CD4-positive, alpha-beta memory T cell (primary cell): ENCODE measurements around the gene BTNL9. TPM values are rescaled to one million over a fixed set of nuclear protein-coding genes. Genes with fewer than 3 reads are reported as not detected.

Experiments used
- CTCF ChIA-PET: fragments of 350-600 bp; sonication (Branson Sonifier 250); formaldehyde crosslinking; loops from one replicate; lab custom pipeline; 2021; ENCODE audit warnings: inconsistent platforms; ENCODE audit not compliant: partially characterized antibody; lab: Charles Lee
- POLR2A ChIA-PET: fragments of 350-600 bp; sonication (Branson Sonifier 250); formaldehyde crosslinking; loops from one replicate; lab custom pipeline; 2021; ENCODE audit not compliant: partially characterized antibody; lab: Charles Lee
- DNase-seq, 5 donors: peaks; one replicate each; pipeline versions ENCODE4 v3.0.0 to v3.0.0-alpha.2; 2020 to 2022; ENCODE audit warnings: mixed read lengths in 1 of 5
- H3K27ac ChIP-seq: one replicate; pipeline ENCODE4 v1.7.0; 2013; ENCODE audit warnings: low read depth, low read length
- H3K27me3 ChIP-seq: 2 replicates; pipeline ENCODE4 v1.7.0; 2013; ENCODE audit warnings: mild to moderate bottlenecking, low read length, moderate library complexity; ENCODE audit not compliant: insufficient read depth
- H3K36me3 ChIP-seq: 2 replicates; pipeline ENCODE4 v1.7.0; 2013; ENCODE audit warnings: mild to moderate bottlenecking, low read length, moderate library complexity; ENCODE audit not compliant: insufficient read depth
- H3K4me1 ChIP-seq: 2 replicates; pipeline ENCODE4 v1.7.0; 2013; ENCODE audit warnings: mild to moderate bottlenecking, low read length, moderate library complexity; ENCODE audit not compliant: insufficient read depth
- H3K4me3 ChIP-seq, 2 donors: one replicate each; pipeline ENCODE4 v1.7.0; 2013; ENCODE audit warnings: low read length in 2 of 2, mild to moderate bottlenecking in 1 of 2
- H3K9me3 ChIP-seq, 2 donors: one replicate each; pipeline ENCODE4 v1.7.0; 2013; ENCODE audit warnings: low read length in 2 of 2, control low read depth in 1 of 2; ENCODE audit not compliant: control insufficient read depth in 1 of 2
- H3K27ac Mint-ChIP-seq, 7 donors: one replicate each; pipeline ENCODE4 v1.8.0; 2020 to 2021; ENCODE audit warnings: mixed read lengths in 7 of 7, mild to moderate bottlenecking in 6 of 7, inconsistent platforms in 3 of 7, moderate library complexity in 3 of 7
- H3K27me3 Mint-ChIP-seq, 2 donors: one replicate each; pipeline ENCODE4 v1.8.0; 2020 to 2021; ENCODE audit warnings: mixed read lengths in 2 of 2
- H3K36me3 Mint-ChIP-seq, 2 donors: one replicate each; pipeline ENCODE4 v1.8.0; 2020 to 2021; ENCODE audit warnings: mixed read lengths in 2 of 2, inconsistent platforms in 1 of 2, mild to moderate bottlenecking in 1 of 2
- H3K4me1 Mint-ChIP-seq, 4 donors: one replicate each; pipeline ENCODE4 v1.8.0; 2020 to 2021; ENCODE audit warnings: mixed read lengths in 4 of 4, mild to moderate bottlenecking in 1 of 4
- H3K4me3 Mint-ChIP-seq, 8 donors: one replicate each; pipeline ENCODE4 v1.8.0; 2020 to 2021; ENCODE audit warnings: mixed read lengths in 8 of 8, mild to moderate bottlenecking in 7 of 8, moderate library complexity in 6 of 8, inconsistent platforms in 3 of 8
- H3K9me3 Mint-ChIP-seq, 8 donors: one replicate each; pipeline ENCODE4 v1.8.0; 2020 to 2021; ENCODE audit warnings: mixed read lengths in 8 of 8, mild to moderate bottlenecking in 5 of 8, inconsistent platforms in 3 of 8, moderate library complexity in 1 of 8
- intact Hi-C: fragments of 100-400 bp; cut with micrococcal nuclease; formaldehyde crosslinking; loops from one replicate; pipeline ENCODE4 v1.15.1; 2023
- polyA plus RNA-seq, 2 donors: library from polyadenylated mRNA; unstranded; fragments of 300-500 nt; fragmentation: Illumina TruSeq; gene quantifications; one replicate each; pipeline ENCODE4 v1.2.3, GENCODE V29; 2021
- total RNA-seq, 2 experiments: library from RNA; stranded (reverse); gene quantifications; one replicate each; pipeline ENCODE4 v1.2.3, GENCODE V29; 2021

BTNL9 gene
- total and polyA plus RNA-seq, 4 experiments from 2014 or later, result not detected

- Histone ChIP-seq H3K27me3 (peaks cover 10% of the 10 kb centered on the region), H3K4me3 (no peak overlapping the region), H3K27ac (no peak overlapping the region), H3K36me3 (no peaks in the 10 kb centered on the region), H3K9me3 (no peaks in the 10 kb centered on the region), H3K4me1 (peaks cover 7% of the 10 kb centered on the region)
- Mint-ChIP-seq H3K9me3 (peaks cover 0 to 4% (median 0%) of the 10 kb centered on the region in 8 donors), H3K36me3 (no peaks in the 10 kb centered on the region), H3K27me3 (peaks cover 39 to 58% of the 10 kb centered on the region in 2 donors), H3K4me3 (no peak overlapping the region), H3K4me1 (peaks cover 4 to 8% (median 6%) of the 10 kb centered on the region in 4 donors), H3K27ac (no peak overlapping the region)
- POLR2A ChIA-PET, result no interaction called here
- DNase-seq, result no peak
- CTCF ChIA-PET, result no interaction called here
- intact Hi-C loops, result no loop called here
These were observed 7.9 kb downstream of the BTNL9 start for GRCh38 chr5:181047921-181048320.

DNA sequence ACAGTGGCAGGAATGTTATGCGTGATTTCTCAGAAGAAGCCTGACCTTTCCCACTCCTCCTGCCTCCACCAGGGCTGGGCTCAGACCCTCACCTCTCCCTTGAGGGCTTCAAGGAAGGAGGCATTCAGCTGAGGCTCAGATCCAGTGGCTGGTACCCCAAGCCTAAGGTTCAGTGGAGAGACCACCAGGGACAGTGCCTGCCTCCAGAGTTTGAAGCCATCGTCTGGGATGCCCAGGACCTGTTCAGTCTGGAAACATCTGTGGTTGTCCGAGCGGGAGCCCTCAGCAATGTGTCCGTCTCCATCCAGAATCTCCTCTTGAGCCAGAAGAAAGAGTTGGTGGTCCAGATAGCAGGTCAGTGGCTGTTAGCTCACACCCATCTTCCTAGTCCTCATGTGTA, 9.9 kb downstream of the BTNL9 start:
- ChIA-PET POLR2A (no interaction called here), CTCF (no interaction called here)
- intact Hi-C loops, result no loop called here
- Mint-ChIP-seq H3K27me3 (peaks cover 48 to 57% of the 10 kb centered on the region in 2 donors), H3K27ac (no peak overlapping the region), H3K4me3 (no peak overlapping the region), H3K4me1 (peaks cover 9 to 22% (median 18%) of the 10 kb centered on the region in 4 donors), H3K9me3 (peaks cover 0 to 4% (median 0%) of the 10 kb centered on the region in 8 donors), H3K36me3 (no peaks in the 10 kb centered on the region)
- H3K4me3 ChIP-seq, result no peak overlapping the region
- H3K27me3 ChIP-seq, result peaks cover 27% of the 10 kb centered on the region
- DNase-seq, result no peak
- H3K36me3 ChIP-seq, result no peaks in the 10 kb centered on the region
- H3K4me1 ChIP-seq, result peaks cover 16% of the 10 kb centered on the region
- no peak overlapping the region for H3K27ac ChIP-seq
- no peaks in the 10 kb centered on the region for H3K9me3 ChIP-seq

GRCh38 chr5:181051841-181052671, 12.0 kb downstream of the BTNL9 start:
- Histone ChIP-seq H3K4me3 (no peak overlapping the region), H3K9me3 (no peaks in the 10 kb centered on the region), H3K27ac (no peak overlapping the region), H3K27me3 (peaks cover 27% of the 10 kb centered on the region), H3K36me3 (no peaks in the 10 kb centered on the region), H3K4me1 (peaks cover 16% of the 10 kb centered on the region)
- DNase-seq, result no peak
- Mint-ChIP-seq H3K36me3 (no peaks in the 10 kb centered on the region), H3K4me1 (peaks cover 9 to 22% (median 18%) of the 10 kb centered on the region in 4 donors), H3K9me3 (peaks cover 0 to 4% (median 0%) of the 10 kb centered on the region in 8 donors), H3K27ac (peak overlapping the region in 1 of 7 donors; percentile 0), H3K27me3 (peaks cover 66 to 71% of the 10 kb centered on the region in 2 donors), H3K4me3 (peak overlapping the region; percentile 61 to 90 (median 70))
- ChIA-PET CTCF (no interaction called here), POLR2A (no interaction called here)
- intact Hi-C loops, result no loop called here

DNA sequence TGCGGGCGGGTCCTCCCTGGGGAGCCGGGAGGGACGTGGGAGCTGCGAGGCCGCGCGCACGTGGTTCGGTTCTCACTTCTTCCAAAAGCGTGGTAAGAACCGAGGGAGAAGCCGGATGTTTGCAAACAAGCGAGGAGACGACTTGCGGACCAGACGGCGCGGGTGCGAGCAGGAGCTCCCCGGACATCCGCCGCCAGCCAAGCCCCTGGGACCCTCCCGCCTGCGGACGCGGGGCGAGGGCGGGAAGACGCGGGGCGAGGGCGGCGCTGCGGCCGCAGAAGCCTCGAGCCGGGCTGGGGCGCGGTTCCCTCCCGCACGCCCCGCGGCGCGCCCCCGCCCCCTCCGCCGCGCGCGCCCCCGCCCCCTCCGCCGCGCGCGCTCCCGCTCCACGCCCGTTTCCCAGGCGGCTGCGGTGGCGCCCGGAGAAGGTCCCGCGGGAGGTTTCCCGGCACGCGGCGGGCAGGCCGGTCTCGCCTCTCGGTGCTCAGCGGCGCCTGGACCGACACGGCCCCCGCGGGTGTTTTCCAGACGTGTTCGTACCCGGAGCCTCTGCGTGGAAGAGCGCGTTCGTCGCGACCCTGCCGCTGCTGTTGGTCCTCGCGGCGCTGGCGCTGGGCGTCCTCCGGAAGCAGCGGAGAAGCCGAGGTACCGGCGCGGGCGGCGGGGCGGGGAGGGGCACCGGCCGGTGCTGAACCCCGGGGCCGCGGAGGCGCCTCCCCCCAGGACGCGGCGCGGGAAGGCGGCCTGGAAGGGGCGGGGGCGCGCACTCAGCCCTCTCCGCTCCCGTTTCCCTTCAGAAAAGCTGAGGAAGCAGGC, 12.8 kb downstream of the BTNL9 start:
- H3K27me3 ChIP-seq, result peaks cover 25% of the 10 kb centered on the region
- H3K9me3 ChIP-seq, result no peaks in the 10 kb centered on the region
- H3K4me3 Mint-ChIP-seq, result peak overlapping the region; percentile 75 to 90 (median 77)
- H3K4me1 ChIP-seq, result peaks cover 16% of the 10 kb centered on the region
- ChIA-PET CTCF (no interaction called here), POLR2A (no interaction called here)
- peak overlapping the region in 1 of 2 donors; percentile 37 for H3K4me3 ChIP-seq
- peaks cover 0 to 2% (median 0%) of the 10 kb centered on the region in 8 donors for H3K9me3 Mint-ChIP-seq
- peak in 3 of 5 donors; percentile 10 to 25 (median 14) for DNase-seq
- no peaks in the 10 kb centered on the region for H3K36me3 Mint-ChIP-seq
- H3K36me3 ChIP-seq, result no peaks in the 10 kb centered on the region
- intact Hi-C loops, result no loop called here
- H3K27me3 Mint-ChIP-seq, result peaks cover 64 to 72% of the 10 kb centered on the region in 2 donors
- H3K27ac Mint-ChIP-seq, result peak overlapping the region in 1 of 7 donors; percentile 0
- H3K27ac ChIP-seq, result no peak overlapping the region
- H3K4me1 Mint-ChIP-seq, result peaks cover 9 to 22% (median 18%) of the 10 kb centered on the region in 4 donors

DNA sequence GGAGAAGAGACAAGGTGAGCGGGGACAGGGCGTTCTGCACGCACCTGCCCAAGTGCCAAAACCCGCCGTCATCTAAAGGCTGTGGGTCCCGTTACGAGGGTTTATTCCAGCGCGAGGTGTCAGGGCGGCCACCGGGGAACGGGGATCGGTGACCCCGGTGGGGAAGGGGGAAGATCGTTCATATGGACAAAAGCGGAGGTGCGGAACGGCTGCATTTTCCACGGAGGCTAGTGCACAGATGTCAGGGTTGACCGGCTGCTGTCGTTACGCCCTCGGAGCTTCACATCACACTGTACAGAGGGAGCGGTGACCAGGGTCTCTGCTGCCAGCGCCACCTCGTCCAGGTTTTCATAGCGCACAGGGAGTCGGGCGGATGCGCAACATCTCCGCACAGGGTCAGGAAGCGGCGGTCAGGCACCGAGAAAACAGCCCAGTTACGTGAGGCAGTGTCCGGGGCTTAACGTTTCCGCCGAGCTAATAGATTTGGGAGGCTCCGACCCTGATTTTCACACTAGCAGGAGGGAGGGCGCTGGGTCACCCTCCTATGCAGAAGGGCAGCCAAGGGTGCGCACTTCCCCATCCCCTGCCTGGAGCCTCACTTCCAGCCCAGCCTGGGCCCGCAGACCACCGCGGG, 13.5 kb downstream of the BTNL9 start:
- peaks cover 9 to 22% (median 18%) of the 10 kb centered on the region in 4 donors for H3K4me1 Mint-ChIP-seq

DNA sequence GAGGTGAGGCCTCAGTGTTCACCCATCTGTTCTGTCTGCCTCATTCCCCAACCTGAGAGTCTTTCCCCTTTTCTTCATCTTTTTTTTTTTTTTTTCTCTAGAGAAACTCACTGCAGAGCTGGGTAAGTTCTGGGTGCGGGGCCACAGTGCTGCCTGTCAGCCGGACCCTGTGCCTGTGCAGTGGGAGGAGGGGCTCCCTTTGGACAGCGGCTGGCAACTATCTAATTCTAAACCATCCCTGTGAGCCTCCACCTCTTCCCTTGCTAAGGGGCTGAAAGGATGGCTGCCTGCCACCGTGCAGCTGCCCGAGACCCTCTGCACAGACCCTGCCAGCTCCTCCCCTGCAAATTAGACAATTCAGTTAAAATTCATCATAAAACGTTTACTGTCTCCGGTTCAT, 14.1 kb downstream of the BTNL9 start:
- H3K9me3 Mint-ChIP-seq, result peaks cover 0 to 2% (median 0%) of the 10 kb centered on the region in 8 donors
- H3K9me3 ChIP-seq, result no peaks in the 10 kb centered on the region
- CTCF ChIA-PET, result no interaction called here
- H3K27ac Mint-ChIP-seq, result no peak overlapping the region
- H3K27me3 ChIP-seq, result peaks cover 33% of the 10 kb centered on the region
- no peaks in the 10 kb centered on the region for H3K36me3 ChIP-seq
- H3K4me3 ChIP-seq, result no peak overlapping the region
- peak overlapping the region; percentile 40 to 80 (median 75) for H3K4me3 Mint-ChIP-seq
- intact Hi-C loops, result no loop called here
- H3K27me3 Mint-ChIP-seq, result peaks cover 68 to 73% of the 10 kb centered on the region in 2 donors
- POLR2A ChIA-PET, result no interaction called here
- no peak overlapping the region for H3K27ac ChIP-seq
- H3K4me1 ChIP-seq, result peaks cover 16% of the 10 kb centered on the region
- peaks cover 9 to 22% (median 18%) of the 10 kb centered on the region in 4 donors for H3K4me1 Mint-ChIP-seq
- no peaks in the 10 kb centered on the region for H3K36me3 Mint-ChIP-seq
- DNase-seq, result no peak

More for the DNA sequence above, 13.5 kb downstream of the BTNL9 start:
- peak overlapping the region; percentile 75 to 84 (median 76) for H3K4me3 Mint-ChIP-seq
- ChIA-PET CTCF (no interaction called here), POLR2A (no interaction called here)
- Histone ChIP-seq H3K4me3 (peak overlapping the region in 1 of 2 donors; percentile 37), H3K27me3 (peaks cover 29% of the 10 kb centered on the region), H3K36me3 (no peaks in the 10 kb centered on the region), H3K9me3 (no peaks in the 10 kb centered on the region), H3K4me1 (peaks cover 16% of the 10 kb centered on the region), H3K27ac (no peak overlapping the region)
- H3K9me3 Mint-ChIP-seq, result peaks cover 0 to 2% (median 0%) of the 10 kb centered on the region in 8 donors
- no peak for DNase-seq
- H3K36me3 Mint-ChIP-seq, result no peaks in the 10 kb centered on the region
- peak overlapping the region in 1 of 7 donors; percentile 18 for H3K27ac Mint-ChIP-seq
- peaks cover 68 to 72% of the 10 kb centered on the region in 2 donors for H3K27me3 Mint-ChIP-seq
- intact Hi-C loops, result no loop called here
